Measurements from ENCODE around the gene RMI1. TPM values are rescaled to one million over a fixed set of nuclear protein-coding genes. Genes with fewer than 3 reads are reported as not detected.

Gene RMI1
- total RNA-seq, 1 experiment from 2014 or later, result 6.6 TPM

DNA sequence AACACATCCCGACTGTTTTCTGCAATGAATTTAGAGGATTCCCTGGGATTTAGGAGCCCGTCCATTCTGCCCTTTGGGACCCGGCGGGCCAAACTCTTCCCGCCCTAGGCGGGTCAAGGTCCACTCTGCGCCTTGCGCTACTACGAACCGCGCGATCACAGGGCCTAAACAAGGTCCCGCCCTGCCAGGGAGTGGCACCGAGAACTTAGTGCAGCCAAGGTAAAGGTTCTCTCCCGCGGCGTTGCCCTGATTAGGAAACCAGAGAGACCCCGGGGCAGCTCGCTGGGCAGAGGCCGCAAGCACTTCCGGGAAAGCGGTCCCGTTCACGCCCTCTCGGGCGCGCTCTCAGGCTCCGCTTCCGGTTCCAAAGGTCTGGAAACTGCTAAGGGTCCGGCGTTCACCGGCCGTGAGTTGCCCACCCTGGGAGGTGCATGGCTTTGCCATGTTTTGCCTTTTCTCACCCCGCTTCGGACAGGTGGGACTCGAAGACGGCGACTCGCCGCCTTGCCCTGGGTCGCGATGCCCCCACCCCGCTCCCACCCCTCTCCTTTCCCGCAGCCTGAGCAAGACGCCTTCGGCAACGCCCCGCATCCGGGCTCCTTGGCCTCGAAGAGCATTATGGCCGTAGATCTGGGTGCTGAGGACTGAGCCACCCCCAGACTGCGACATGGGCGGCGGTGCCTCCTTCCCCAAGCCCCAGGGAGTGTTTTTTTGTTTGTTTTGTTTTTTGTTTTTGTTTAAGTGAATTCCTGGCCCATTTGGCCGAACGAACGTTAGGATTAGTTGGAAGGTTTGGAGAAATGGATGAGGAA, 24.0 kb upstream of the RMI1 start:
- Histone ChIP-seq H3K4me3 (peak overlapping the region; percentile 46), H3K4me1 (replicated peaks) (peaks cover 28% of the 10 kb centered on the region), H3K9me3 (replicated peaks) (no peaks in the 10 kb centered on the region), H3K36me3 (peaks cover 18% of the 10 kb centered on the region), H3K27ac (peak overlapping the region; percentile 78), H3K27me3 (replicated peaks) (no peaks in the 10 kb centered on the region)
- peak; percentile 71 to 72 for DNase-seq (ENCODE audit: low read depth in 1 of 2, low spot score in 2 of 2)

GRCh38 chr9:83957248-83957513, 23.4 kb upstream of the RMI1 start:
- Histone ChIP-seq H3K27ac (peak overlapping the region; percentile 78), H3K4me3 (peak overlapping the region; percentile 46)
- no peak for DNase-seq (ENCODE audit: low read depth in 1 of 2, low spot score in 2 of 2)

GRCh38 chr9:83959061-83959460, 21.5 kb upstream of the RMI1 start:
- peak; percentile 63 to 67 for DNase-seq (ENCODE audit: low read depth in 1 of 2, low spot score in 2 of 2)
- H3K4me3 ChIP-seq, result no peak overlapping the region
- no peak overlapping the region for H3K27ac ChIP-seq
- H3K4me1 ChIP-seq (replicated peaks), result peaks cover 33% of the 10 kb centered on the region
- H3K27me3 ChIP-seq (replicated peaks), result no peaks in the 10 kb centered on the region
- no peaks in the 10 kb centered on the region for H3K9me3 ChIP-seq (replicated peaks)
- peaks cover 8% of the 10 kb centered on the region; the same call in 1 of the 2 replicates for H3K36me3 ChIP-seq

More at GRCh38 chr9:83957248-83957513, 23.4 kb upstream of the RMI1 start:
- no peaks in the 10 kb centered on the region for H3K9me3 ChIP-seq (replicated peaks)
- peaks cover 30% of the 10 kb centered on the region for H3K4me1 ChIP-seq (replicated peaks)
- H3K36me3 ChIP-seq, result peaks cover 13% of the 10 kb centered on the region
- no peaks in the 10 kb centered on the region for H3K27me3 ChIP-seq (replicated peaks)

DNA sequence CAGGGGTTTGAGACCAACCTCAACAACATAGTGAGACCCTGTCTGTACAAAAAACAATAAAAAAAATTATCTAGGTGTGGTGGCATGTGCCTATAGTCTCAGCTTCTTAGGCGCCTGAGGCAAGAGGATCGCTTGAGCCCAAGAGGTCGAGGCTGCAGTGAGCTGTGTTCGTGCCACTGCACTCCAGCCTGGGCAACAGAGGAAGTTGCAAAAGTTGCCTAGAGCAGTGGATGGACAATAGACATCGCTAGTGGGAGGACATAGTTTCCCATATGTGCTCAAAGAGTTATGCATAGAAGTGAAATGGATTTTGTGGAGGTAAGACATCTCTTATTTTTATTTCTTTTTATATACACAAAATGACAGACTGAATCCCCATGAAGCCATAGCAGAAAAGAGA, 19.6 kb upstream of the RMI1 start:
- no peaks in the 10 kb centered on the region; the same call in 1 of the 2 replicates for H3K27me3 ChIP-seq (replicated peaks)
- peaks cover 31% of the 10 kb centered on the region for H3K4me1 ChIP-seq (replicated peaks)
- DNase-seq (ENCODE audit: low read depth in 1 of 2, low spot score in 2 of 2), result no peak
- no peaks in the 10 kb centered on the region for H3K9me3 ChIP-seq (replicated peaks)
- peaks cover 5% of the 10 kb centered on the region for H3K36me3 ChIP-seq
- no peak overlapping the region for H3K27ac ChIP-seq
- no peak overlapping the region for H3K4me3 ChIP-seq

GRCh38 chr9:83962165-83962564, 18.4 kb upstream of the RMI1 start:
- Histone ChIP-seq H3K4me1 (replicated peaks) (peaks cover 22% of the 10 kb centered on the region), H3K27ac (no peak overlapping the region), H3K9me3 (replicated peaks) (no peaks in the 10 kb centered on the region), H3K4me3 (no peak overlapping the region), H3K36me3 (peaks cover 16% of the 10 kb centered on the region), H3K27me3 (replicated peaks) (no peaks in the 10 kb centered on the region; the same call in 1 of the 2 replicates)
- no peak for DNase-seq (ENCODE audit: low read depth in 1 of 2, low spot score in 2 of 2)

DNA sequence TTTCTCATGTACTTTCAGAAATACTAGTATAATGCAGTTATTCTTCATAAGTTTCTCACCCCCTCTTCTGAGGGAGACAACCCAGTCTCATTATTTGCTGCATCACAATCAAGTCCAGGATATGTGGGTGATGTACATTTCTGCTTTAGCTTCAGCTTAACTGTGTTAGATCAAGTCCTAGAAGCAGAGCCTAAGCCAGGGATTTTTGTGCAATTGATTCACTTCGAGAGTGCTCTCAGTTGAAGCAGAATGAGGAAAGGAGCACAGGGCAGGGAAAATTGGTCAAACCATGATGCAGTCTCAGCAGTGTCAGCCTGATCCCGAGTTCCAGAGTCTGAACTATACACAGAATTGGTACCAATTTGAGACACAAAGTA, 15.6 kb upstream of the RMI1 start:
- DNase-seq (ENCODE audit: low read depth in 1 of 2, low spot score in 2 of 2), result no peak
- peak overlapping the region; percentile 24 for H3K27ac ChIP-seq

GRCh38 chr9:83965350-83966208, 15.0 kb upstream of the RMI1 start:
- no peak overlapping the region for H3K4me3 ChIP-seq
- H3K36me3 ChIP-seq, result peaks cover 43% of the 10 kb centered on the region
- no peak overlapping the region; the same call in 1 of the 2 replicates for H3K27ac ChIP-seq
- H3K27me3 ChIP-seq (replicated peaks), result no peaks in the 10 kb centered on the region; the same call in 1 of the 2 replicates
- DNase-seq (ENCODE audit: low read depth in 1 of 2, low spot score in 2 of 2), result no peak
- H3K9me3 ChIP-seq (replicated peaks), result no peaks in the 10 kb centered on the region
- H3K4me1 ChIP-seq (replicated peaks), result peaks cover 10% of the 10 kb centered on the region; the same call in 1 of the 2 replicates

More for the DNA sequence above, 15.6 kb upstream of the RMI1 start:
- H3K36me3 ChIP-seq, result peaks cover 36% of the 10 kb centered on the region
- H3K27me3 ChIP-seq (replicated peaks), result no peaks in the 10 kb centered on the region; the same call in 1 of the 2 replicates
- H3K4me3 ChIP-seq, result no peak overlapping the region
- H3K9me3 ChIP-seq (replicated peaks), result no peaks in the 10 kb centered on the region
- H3K4me1 ChIP-seq (replicated peaks), result peaks cover 10% of the 10 kb centered on the region; the same call in 1 of the 2 replicates

DNA sequence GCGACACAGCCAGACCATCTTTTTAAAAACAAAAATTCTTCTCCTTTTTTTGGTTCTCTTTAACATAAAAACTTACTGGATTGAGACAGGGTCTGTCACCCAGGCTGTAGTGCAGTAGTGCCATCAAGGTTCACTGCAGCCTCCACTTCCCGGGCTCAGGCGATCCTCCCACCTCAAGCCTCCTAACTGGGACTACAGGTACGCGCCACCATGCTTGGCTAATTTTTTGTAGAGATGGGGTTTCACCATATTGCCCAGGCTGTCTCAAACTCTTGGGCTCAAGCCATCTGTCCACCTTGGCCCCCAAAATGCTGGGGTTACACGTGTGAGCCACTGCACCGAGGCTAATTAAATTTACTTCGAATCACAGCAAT, 14.4 kb upstream of the RMI1 start:
- H3K27me3 ChIP-seq (replicated peaks), result no peaks in the 10 kb centered on the region; the same call in 1 of the 2 replicates
- H3K36me3 ChIP-seq, result peaks cover 49% of the 10 kb centered on the region
- H3K4me1 ChIP-seq (replicated peaks), result peaks cover 10% of the 10 kb centered on the region; the same call in 1 of the 2 replicates
- H3K9me3 ChIP-seq (replicated peaks), result no peaks in the 10 kb centered on the region
- no peak overlapping the region for H3K27ac ChIP-seq
- DNase-seq (ENCODE audit: low read depth in 1 of 2, low spot score in 2 of 2), result no peak
- H3K4me3 ChIP-seq, result no peak overlapping the region

- H3K36me3 ChIP-seq, result peaks cover 57% of the 10 kb centered on the region
- H3K27me3 ChIP-seq (replicated peaks), result no peaks in the 10 kb centered on the region; the same call in 1 of the 2 replicates
- peaks cover 8% of the 10 kb centered on the region; the same call in 1 of the 2 replicates for H3K4me1 ChIP-seq (replicated peaks)
- no peak overlapping the region for H3K27ac ChIP-seq
- H3K4me3 ChIP-seq, result no peak overlapping the region
- H3K9me3 ChIP-seq (replicated peaks), result no peaks in the 10 kb centered on the region
- DNase-seq (ENCODE audit: low read depth in 1 of 2, low spot score in 2 of 2), result no peak
Measured at GRCh38 chr9:83967073-83967472, 13.5 kb upstream of the RMI1 start.

GRCh38 chr9:83969602-83970001, 11.0 kb upstream of the RMI1 start:
- H3K27ac ChIP-seq, result no peak overlapping the region
- H3K4me1 ChIP-seq (replicated peaks), result peaks cover 3% of the 10 kb centered on the region; the same call in 1 of the 2 replicates
- no peaks in the 10 kb centered on the region; the same call in 1 of the 2 replicates for H3K27me3 ChIP-seq (replicated peaks)
- H3K36me3 ChIP-seq, result peaks cover 83% of the 10 kb centered on the region
- H3K4me3 ChIP-seq, result no peak overlapping the region
- DNase-seq (ENCODE audit: low read depth in 1 of 2, low spot score in 2 of 2), result no peak
- H3K9me3 ChIP-seq (replicated peaks), result no peaks in the 10 kb centered on the region

DNA sequence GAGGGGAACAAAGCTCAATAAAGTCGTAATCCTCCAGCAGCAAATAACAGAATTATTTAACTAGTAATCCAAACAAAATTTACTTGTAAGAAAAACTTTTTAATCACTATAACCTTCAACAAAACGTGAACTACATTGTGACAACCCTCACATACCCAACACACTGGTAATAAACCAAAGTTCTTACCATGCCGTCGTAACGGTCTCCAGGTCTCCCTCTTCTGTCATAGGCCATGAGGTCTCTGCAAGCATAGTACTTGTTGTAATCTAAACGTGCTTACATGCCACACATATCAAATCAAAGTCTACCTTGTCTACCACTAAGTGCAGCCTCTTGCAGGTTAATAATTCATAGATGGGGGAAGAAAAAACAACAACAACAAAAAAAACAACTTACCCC, 9.1 kb upstream of the RMI1 start:
- no peaks in the 10 kb centered on the region for H3K27me3 ChIP-seq (replicated peaks)
- peaks cover 92% of the 10 kb centered on the region for H3K36me3 ChIP-seq
- H3K4me3 ChIP-seq, result no peak overlapping the region
- no peaks in the 10 kb centered on the region for H3K9me3 ChIP-seq (replicated peaks)
- no peaks in the 10 kb centered on the region for H3K4me1 ChIP-seq (replicated peaks)
- H3K27ac ChIP-seq, result no peak overlapping the region
- no peak for DNase-seq (ENCODE audit: low read depth in 1 of 2, low spot score in 2 of 2)

GRCh38 chr9:83972286-83972685, 8.3 kb upstream of the RMI1 start:
- H3K4me1 ChIP-seq (replicated peaks), result peaks cover 1% of the 10 kb centered on the region
- no peaks in the 10 kb centered on the region for H3K27me3 ChIP-seq (replicated peaks)
- H3K9me3 ChIP-seq (replicated peaks), result no peaks in the 10 kb centered on the region
- peaks cover 92% of the 10 kb centered on the region for H3K36me3 ChIP-seq
- DNase-seq (ENCODE audit: low read depth in 1 of 2, low spot score in 2 of 2), result no peak
- no peak overlapping the region for H3K27ac ChIP-seq
- no peak overlapping the region for H3K4me3 ChIP-seq

DNA sequence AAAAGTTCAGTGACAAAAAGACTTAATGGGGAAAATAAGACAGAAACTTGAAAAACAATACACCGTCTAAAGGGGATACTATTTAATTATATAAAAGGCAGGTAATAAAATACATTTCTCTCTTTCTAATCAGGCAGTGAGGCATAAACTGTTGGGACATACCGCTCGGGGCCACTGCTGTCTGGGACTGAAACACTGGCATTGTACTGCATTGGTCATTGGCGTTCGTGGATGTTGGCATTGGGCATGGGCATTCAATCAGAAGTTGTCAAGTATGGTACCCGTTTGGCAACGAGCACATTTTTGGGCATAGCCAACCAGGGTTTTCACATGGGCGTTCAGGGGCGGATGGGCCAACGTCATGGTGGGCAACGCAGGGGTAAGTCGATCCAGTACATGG, 5.3 kb upstream of the RMI1 start:
- Histone ChIP-seq H3K4me1 (replicated peaks) (peaks cover 7% of the 10 kb centered on the region), H3K36me3 (peaks cover 99% of the 10 kb centered on the region), H3K27me3 (replicated peaks) (no peaks in the 10 kb centered on the region), H3K9me3 (replicated peaks) (no peaks in the 10 kb centered on the region), H3K4me3 (no peak overlapping the region), H3K27ac (no peak overlapping the region)
- DNase-seq (ENCODE audit: low read depth in 1 of 2, low spot score in 2 of 2), result no peak

GRCh38 chr9:83976372-83976771, 4.2 kb upstream of the RMI1 start:
- Histone ChIP-seq H3K4me3 (no peak overlapping the region), H3K36me3 (peaks cover 96% of the 10 kb centered on the region), H3K9me3 (replicated peaks) (no peaks in the 10 kb centered on the region), H3K4me1 (replicated peaks) (peaks cover 7% of the 10 kb centered on the region), H3K27ac (no peak overlapping the region), H3K27me3 (replicated peaks) (no peaks in the 10 kb centered on the region)
- no peak for DNase-seq (ENCODE audit: low read depth in 1 of 2, low spot score in 2 of 2)

Measured in SJSA1 (cell line).